NCI-H2107 (cell line): ENCODE measurements around the gene SMAP2.

ENCODE experiments used
- DNase-seq: peaks from one replicate; lab custom pipeline; 2025; lab: John Stamatoyannopoulos, UW

SMAP2 gene

GRCh38 chr1:40390857-40391256 lies 17.3 kb downstream of the SMAP2 start:
- no peak for DNase-seq

GRCh38 chr1:40391688-40392145 lies 18.2 kb downstream of the SMAP2 start:
- peak; percentile 31 for DNase-seq

GRCh38 chr1:40392221-40392620 lies 18.7 kb downstream of the SMAP2 start:
- no peak for DNase-seq

GRCh38 chr1:40393173-40393572 lies 19.6 kb downstream of the SMAP2 start:
- DNase-seq = no peak

GRCh38 chr1:40394491-40395172 lies 21.1 kb downstream of the SMAP2 start:
- no peak for DNase-seq

GRCh38 chr1:40395190-40396175 lies 22.0 kb downstream of the SMAP2 start:
- no peak for DNase-seq

- no peak for DNase-seq
Observed at GRCh38 chr1:40396420-40396819, 22.9 kb downstream of the SMAP2 start.

GRCh38 chr1:40397258-40397657 lies 23.7 kb downstream of the SMAP2 start:
- no peak for DNase-seq

- no peak for DNase-seq
Observed at GRCh38 chr1:40399984-40400704, 26.6 kb downstream of the SMAP2 start.

- DNase-seq = no peak
Observed at GRCh38 chr1:40401473-40402201, 28.1 kb downstream of the SMAP2 start.

GRCh38 chr1:40404670-40405462 lies 31.3 kb downstream of the SMAP2 start:
- DNase-seq = peak; percentile 19

- no peak for DNase-seq
Observed at GRCh38 chr1:40405812-40406211, 32.3 kb downstream of the SMAP2 start.

GRCh38 chr1:40407453-40407852 lies 33.9 kb downstream of the SMAP2 start:
- DNase-seq = no peak

GRCh38 chr1:40409467-40409866 lies 35.9 kb downstream of the SMAP2 start:
- DNase-seq = no peak

- no peak for DNase-seq
Observed at GRCh38 chr1:40411294-40411693, 37.8 kb downstream of the SMAP2 start.

- no peak for DNase-seq
Observed at GRCh38 chr1:40411843-40412242, 38.3 kb downstream of the SMAP2 start.

GRCh38 chr1:40413527-40414252 lies 40.2 kb downstream of the SMAP2 start:
- DNase-seq = no peak

GRCh38 chr1:40414331-40414730 lies 40.8 kb downstream of the SMAP2 start:
- DNase-seq = no peak

GRCh38 chr1:40416709-40417108 lies 43.2 kb downstream of the SMAP2 start:
- no peak for DNase-seq
